Osteocyte (in vitro differentiated cells): ENCODE measurements around the gene NPRL2. TPM values are rescaled to one million over a fixed set of nuclear protein-coding genes. Genes with fewer than 3 reads are reported as not detected.

ENCODE experiments used
- DNase-seq: peaks from one replicate; pipeline ENCODE4 v3.0.0; 2021; ENCODE audit warnings: mixed read lengths; ENCODE audit not compliant: unreplicated experiment; ENCODE audit errors: extremely low spot score
- H3K27ac Mint-ChIP-seq: one replicate; pipeline ENCODE4 v1.8.0; 2021; ENCODE audit warnings: mild to moderate bottlenecking, mixed read lengths; ENCODE audit not compliant: unreplicated experiment
- H3K27me3 Mint-ChIP-seq: one replicate; pipeline ENCODE4 v1.8.0; 2021; ENCODE audit warnings: mixed read lengths; ENCODE audit not compliant: unreplicated experiment
- H3K36me3 Mint-ChIP-seq: one replicate; pipeline ENCODE4 v1.8.0; 2021; ENCODE audit warnings: mixed read lengths; ENCODE audit not compliant: unreplicated experiment
- H3K4me1 Mint-ChIP-seq: one replicate; pipeline ENCODE4 v1.8.0; 2021; ENCODE audit warnings: mixed read lengths; ENCODE audit not compliant: unreplicated experiment
- H3K4me3 Mint-ChIP-seq: one replicate; pipeline ENCODE4 v1.8.0; 2021; ENCODE audit warnings: mild to moderate bottlenecking, moderate library complexity, mixed read lengths; ENCODE audit not compliant: unreplicated experiment
- H3K9me3 Mint-ChIP-seq: one replicate; pipeline ENCODE4 v1.8.0; 2021; ENCODE audit warnings: mixed read lengths; ENCODE audit not compliant: unreplicated experiment
- CTCF ChIP-seq: fragments of 200-600 bp; sonication (generic); IDR thresholded peaks from 2 replicates; pipeline ENCODE4 v1.5.0; 2021; ENCODE audit warnings: antibody characterized with exemption, mild to moderate bottlenecking, moderate library complexity
- total RNA-seq: library from RNA; stranded (reverse); gene quantifications from 2 replicates; pipeline ENCODE4 v1.2.1, GENCODE V29; 2021

The NPRL2 gene
- total RNA-seq, 1 donor from 2014 or later: 21.0 TPM

- TF ChIP-seq CTCF: no peak
- H3K9me3 Mint-ChIP-seq: no peaks in the 10 kb centered on the region
- H3K27me3 Mint-ChIP-seq: no peaks in the 10 kb centered on the region
- DNase-seq: no peak
- H3K4me1 Mint-ChIP-seq: peaks cover 22% of the 10 kb centered on the region
- peak overlapping the region; percentile 97 for H3K4me3 Mint-ChIP-seq
- peak overlapping the region; percentile 98 for H3K27ac Mint-ChIP-seq
- no peaks in the 10 kb centered on the region for H3K36me3 Mint-ChIP-seq
Measured at GRCh38 chr3:50300681-50301254, 49.8 kb downstream of the NPRL2 start.

DNA sequence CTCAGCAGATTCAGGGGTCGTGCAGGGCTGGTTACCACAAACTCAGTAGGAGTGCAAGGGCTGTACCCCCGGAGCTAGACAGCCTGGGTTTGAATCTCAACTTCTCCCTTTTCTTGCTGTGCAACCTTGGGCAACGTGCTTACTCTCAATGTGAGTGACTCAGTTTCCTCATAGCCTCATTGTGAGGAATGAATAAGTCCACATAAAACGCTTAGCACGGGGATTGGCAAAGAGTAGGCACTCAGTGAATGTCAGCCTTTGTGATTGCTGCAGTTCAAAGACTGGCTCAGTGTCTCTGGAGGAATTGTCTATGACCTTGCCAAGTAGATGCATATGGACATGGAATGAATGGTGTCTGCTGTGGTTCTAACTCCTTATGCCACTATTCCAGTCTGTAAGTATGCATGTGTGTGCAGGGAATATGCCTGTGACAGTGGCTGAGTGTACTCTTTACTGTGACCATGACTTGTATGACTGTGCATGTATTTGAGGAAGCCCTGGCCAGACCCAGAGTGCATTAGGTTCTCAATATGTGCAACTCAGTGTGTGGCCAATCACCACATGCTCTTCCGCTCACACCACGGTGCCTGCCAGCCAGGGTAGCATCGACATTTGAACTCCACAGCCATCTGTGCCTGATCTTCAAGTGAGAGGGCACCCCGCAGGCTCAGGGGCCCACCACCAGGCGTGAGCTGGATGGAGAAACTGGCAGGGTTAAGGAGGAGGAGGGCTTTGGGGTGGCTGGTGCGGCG, 50.5 kb downstream of the NPRL2 start:
- no peaks in the 10 kb centered on the region for H3K9me3 Mint-ChIP-seq

DNA sequence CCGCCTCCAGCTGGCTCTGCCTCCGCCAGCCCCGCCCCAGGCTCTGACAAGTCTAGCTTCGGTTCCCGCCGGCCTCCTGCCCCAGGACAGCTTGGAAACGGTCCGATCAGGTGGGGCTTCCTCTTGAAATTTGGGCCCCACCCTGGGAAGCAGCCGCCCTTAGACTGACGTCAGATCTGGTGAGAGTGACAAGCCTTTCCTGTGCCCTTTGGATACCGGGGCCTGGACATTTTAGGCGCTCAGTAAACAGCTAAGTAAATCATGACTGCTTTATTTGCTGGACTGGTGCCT, 51.0 kb downstream of the NPRL2 start:
- Mint-ChIP-seq H3K4me1 (peaks cover 22% of the 10 kb centered on the region), H3K36me3 (no peaks in the 10 kb centered on the region), H3K27me3 (no peaks in the 10 kb centered on the region), H3K27ac (peak overlapping the region; percentile 98), H3K4me3 (peak overlapping the region; percentile 97), H3K9me3 (no peaks in the 10 kb centered on the region)
- no peak for TF ChIP-seq CTCF
- no peak for DNase-seq

More for the DNA sequence above, 50.5 kb downstream of the NPRL2 start:
- H3K36me3 Mint-ChIP-seq: no peaks in the 10 kb centered on the region
- H3K27ac Mint-ChIP-seq: peak overlapping the region; percentile 98
- no peak for DNase-seq
- TF ChIP-seq CTCF: no peak
- H3K4me1 Mint-ChIP-seq: peaks cover 22% of the 10 kb centered on the region
- peak overlapping the region; percentile 97 for H3K4me3 Mint-ChIP-seq
- no peaks in the 10 kb centered on the region for H3K27me3 Mint-ChIP-seq

- H3K4me1 Mint-ChIP-seq: peaks cover 22% of the 10 kb centered on the region
- H3K27me3 Mint-ChIP-seq: no peaks in the 10 kb centered on the region
- no peaks in the 10 kb centered on the region for H3K9me3 Mint-ChIP-seq
- peak; percentile 25 for TF ChIP-seq CTCF
- no peaks in the 10 kb centered on the region for H3K36me3 Mint-ChIP-seq
- H3K27ac Mint-ChIP-seq: peak within 1 kb of the TSS; percentile 98
- peak within 1 kb of the TSS; percentile 97 for H3K4me3 Mint-ChIP-seq
- peak; percentile 100 for DNase-seq
Measured at GRCh38 chr3:50298836-50299637, 51.5 kb downstream of the NPRL2 start, which contains the start of the genes HYAL3 and NAA80. Gene HYAL3 (minus strand): TSS chr3:50299405. CDS start chr3:50295602, 3,803 bp downstream. Gene NAA80 (minus strand): TSS chr3:50299405. CDS start chr3:50297463, 1,942 bp downstream.
